Omental fat pad (tissue), 4 donors: ENCODE data around the gene DCTN4. TPM values are rescaled to one million over a fixed set of nuclear protein-coding genes. Genes with fewer than 3 reads are reported as not detected.
"Not testable (repeated sequence)": the region's sequence is repeated elsewhere in the genome, so short reads cannot be mapped to it uniquely, and the experiment has no call there.

Experiments used
- ATAC-seq: fragments of 150-250 bp; one replicate; pipeline ENCODE4 v1.9.1; 2016; ENCODE audit warnings: mild to moderate bottlenecking, moderate library complexity; ENCODE audit not compliant: low FRiP score
- DNase-seq: peaks from one replicate; pipeline ENCODE4 v3.0.0-alpha.2; 2019; ENCODE audit warnings: low spot score
- CTCF ChIP-seq, 3 donors: fragments of 450-650 bp; IDR thresholded peaks; one replicate each; pipeline ENCODE4 v1.5.1; 2016 to 2017; ENCODE audit warnings: antibody characterized with exemption in 3 of 3, mild to moderate bottlenecking in 3 of 3, moderate library complexity in 2 of 3
- total RNA-seq, 4 donors: library from RNA; depleted of rRNA; stranded (reverse); fragments of >200 nt; gene quantifications; one replicate each; pipeline ENCODE4 v1.1.0, GENCODE V29; 2016

DCTN4 gene
- 10 to 100 TPM; 52.2 to 84.9 (median 67.0) TPM for total RNA-seq

DNA sequence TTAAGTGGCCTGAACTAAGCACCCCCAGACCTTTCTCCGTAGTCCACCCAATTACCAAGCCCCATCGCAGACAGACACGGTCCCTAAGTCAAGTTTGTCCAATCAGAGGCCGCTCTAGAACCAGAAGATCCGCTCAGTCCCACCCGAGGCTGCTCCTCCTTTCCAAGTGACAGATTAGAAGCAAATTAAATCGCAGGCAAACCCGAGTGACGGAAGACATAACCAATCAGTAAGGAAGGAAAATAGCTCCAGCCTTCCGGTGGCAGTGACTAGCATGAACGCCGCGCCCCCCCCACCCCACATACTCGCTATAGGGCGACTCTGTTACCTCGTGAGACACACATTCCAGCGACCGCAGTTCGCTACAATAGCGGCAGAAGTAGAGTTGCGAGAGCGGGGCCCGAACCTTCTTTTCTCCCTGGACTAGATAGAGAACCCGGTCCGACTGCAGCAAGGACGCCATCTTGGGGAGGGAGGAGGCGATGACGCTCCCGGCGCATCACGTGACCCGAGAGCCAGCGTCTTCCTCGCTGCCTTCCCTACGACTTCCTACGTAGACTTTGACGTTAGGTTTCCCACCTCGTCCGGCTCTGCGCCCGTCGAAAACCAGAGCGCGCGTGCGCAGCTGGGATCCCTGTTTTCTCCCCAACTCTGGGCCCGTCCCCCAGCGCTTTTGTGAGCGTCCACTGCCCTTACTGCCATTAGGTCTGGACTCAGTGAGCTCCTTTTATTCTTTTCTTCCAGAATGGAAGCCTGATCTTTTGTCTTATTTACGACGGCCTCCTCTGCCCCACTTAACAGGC lies at the start of gene DCTN4:
TSS of gene DCTN4 (minus strand) at position 487 of the 803 bp plus-strand sequence. CDS start at position 463, 24 bp downstream.
- DNase-seq: peak; percentile 90
- no peak for TF ChIP-seq CTCF (IDR thresholded peaks at IDR 0.05)
- ATAC-seq: peak; percentile 96

GRCh38 chr5:150804388-150804787 lies 45.6 kb upstream of the DCTN4 start:
- ATAC-seq (no peak), DNase-seq (no peak)
- TF ChIP-seq CTCF (IDR thresholded peaks at IDR 0.05): no peak

GRCh38 chr5:150801117-150801927 lies 42.5 kb upstream of the DCTN4 start:
- no peak for TF ChIP-seq CTCF (IDR thresholded peaks at IDR 0.05)
- DNase-seq: no peak
- peak; percentile 77 for ATAC-seq

- ATAC-seq (no peak), DNase-seq (no peak)
- TF ChIP-seq CTCF (IDR thresholded peaks at IDR 0.05): no peak
Observed at GRCh38 chr5:150797384-150797783, 38.6 kb upstream of the DCTN4 start.

DNA sequence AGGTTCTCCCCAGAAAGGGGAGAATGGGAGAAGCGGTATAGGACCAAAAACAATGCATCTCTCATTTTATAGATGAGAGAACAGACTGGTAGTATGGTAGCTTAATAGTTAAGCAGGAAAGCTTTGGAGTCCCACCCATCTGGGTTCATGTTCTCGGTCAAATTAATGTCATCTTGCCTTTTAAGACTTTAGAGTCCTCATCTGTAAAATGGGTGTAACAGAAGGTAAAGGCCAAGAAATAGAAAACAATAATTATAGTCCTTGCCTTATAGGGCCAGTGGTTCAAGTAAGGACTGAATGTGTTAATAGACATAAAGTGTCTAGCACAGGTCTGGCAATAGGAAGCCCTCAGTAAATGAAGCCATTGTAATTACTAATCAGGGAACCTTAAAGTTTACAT lies 36.1 kb upstream of the DCTN4 start:
- no peak for TF ChIP-seq CTCF (IDR thresholded peaks at IDR 0.05)
- DNase-seq (no peak), ATAC-seq (no peak)

DNA sequence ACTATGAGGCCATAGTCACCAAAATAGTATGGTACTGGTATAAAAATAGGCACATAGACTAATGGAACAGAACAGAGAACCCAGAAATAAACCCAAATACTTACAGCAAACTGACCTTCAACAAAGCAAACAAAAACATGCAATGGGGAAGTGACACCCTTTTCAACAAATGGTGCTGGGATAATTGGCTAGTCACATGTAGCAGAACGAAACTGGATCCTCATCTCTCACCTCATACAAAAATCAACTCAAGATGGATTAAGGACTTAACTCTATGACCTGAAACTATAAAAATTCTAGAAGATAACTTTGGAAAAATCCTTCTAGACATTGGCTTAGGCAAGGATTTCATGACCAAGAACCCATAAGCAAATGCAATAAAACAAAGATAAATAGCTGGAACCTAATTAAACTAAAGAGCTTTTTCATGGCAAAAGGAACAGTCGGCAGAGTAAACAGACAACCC lies 34.6 kb upstream of the DCTN4 start:
- ATAC-seq, DNase-seq: not testable (repeated sequence)

DNA sequence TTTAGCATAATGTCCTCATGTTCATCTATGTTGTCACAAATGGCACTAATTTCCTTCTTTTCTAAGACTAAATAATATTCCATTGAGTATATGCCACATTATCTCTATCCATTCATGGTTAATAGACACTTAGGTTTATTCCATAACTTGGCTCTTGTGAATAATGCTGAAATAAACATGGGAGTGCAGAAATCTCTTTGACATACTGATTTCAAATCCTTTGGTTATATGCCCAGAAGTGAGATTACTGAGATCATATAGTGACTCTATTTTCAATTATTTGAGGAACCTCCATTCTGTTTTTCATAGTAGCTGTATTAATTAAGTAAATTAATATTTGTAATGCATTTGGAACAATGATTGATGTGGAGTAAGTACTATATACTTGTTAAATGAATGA lies 32.7 kb upstream of the DCTN4 start:
- DNase-seq (no peak), ATAC-seq (no peak)
- no peak for TF ChIP-seq CTCF (IDR thresholded peaks at IDR 0.05)
